GM18861 (cell line): ENCODE results near the gene DOCK11.
"Not testable (repeated sequence)": the region's sequence is repeated elsewhere in the genome, so short reads cannot be mapped to it uniquely, and the experiment has no call there.

Experiments used
- ATAC-seq: cut with Tn5 transposase; IDR thresholded peaks from one replicate; pipeline ENCODE4 v1.9.1; 2021; ENCODE audit not compliant: unreplicated experiment

Gene DOCK11

DNA sequence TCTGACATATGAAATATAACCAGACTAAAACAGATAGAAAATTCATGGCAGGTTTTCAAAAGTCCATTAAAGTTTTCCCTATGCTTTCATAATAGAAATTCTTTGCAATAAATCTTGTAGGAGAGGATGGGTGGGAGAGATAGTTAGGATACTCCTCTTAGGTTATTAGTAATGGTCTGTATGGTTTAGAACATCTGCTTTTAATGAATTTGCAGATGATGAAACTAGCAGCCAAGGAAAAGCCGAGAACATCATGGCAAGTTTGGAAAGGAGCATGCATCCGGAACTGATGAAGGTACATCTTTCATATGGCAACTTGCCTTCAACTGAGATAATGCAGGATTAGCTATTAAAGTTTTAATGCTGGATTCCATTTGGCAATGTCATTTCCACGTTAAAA, 70.7 kb downstream of the DOCK11 start:
- ATAC-seq, result no peak

DNA sequence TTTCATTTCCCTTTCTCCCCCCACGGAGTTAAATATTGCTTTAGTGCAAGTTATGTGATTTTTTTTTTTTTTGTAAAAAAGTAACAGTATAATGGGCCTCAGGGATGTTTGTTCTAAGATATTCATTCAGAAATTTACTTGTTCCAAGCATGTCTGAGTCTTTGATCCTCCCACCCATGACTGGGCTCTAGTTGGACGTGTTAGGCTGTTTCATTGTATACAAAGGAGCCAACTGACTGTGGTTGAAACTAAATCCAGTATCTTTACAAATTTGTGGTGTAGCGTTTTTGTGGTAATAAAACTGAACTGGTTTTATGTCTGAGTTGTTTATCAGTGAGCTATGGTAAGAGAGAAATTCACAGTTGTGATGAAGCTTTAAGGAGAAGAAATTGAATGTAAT, 74.1 kb downstream of the DOCK11 start:
- ATAC-seq, result no peak

DNA sequence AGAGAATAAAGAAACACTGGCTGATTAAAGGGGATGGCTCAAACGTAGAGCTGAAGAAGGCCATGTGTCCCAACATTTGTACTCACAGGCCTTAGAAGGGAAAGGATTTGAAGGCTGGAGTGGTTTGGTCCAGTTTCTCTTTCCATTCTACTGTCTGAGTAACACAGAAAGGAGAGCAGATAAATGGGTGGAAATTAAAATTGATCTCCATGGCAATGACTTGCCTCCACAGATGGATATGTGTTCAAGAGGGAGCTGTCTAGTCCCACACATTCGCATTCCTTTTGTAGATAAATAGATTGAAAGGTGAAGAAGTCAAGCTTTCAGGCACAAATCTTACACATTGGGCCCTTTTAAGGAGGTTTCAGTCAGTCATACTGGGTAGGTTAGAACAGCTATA, 74.6 kb downstream of the DOCK11 start:
- no peak for ATAC-seq

DNA sequence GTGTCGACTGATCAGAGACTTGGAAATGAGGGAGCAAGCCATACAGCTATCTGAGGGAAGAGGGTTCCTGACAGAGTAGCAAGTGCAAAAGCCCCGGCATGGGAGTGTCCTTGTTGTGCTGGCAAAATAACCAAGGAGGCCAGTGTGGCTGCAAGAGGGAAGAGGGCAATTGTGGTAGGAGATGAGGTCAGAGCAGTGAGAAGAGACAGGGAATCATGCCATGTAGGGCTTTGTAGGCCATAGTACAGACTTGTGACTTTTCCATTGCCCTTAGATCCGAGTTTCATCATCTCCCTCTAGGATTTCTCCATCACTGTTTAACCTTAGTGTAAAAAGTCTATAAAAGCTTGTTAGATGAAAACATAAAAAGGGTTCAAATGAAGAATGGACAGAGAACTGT, 76.2 kb downstream of the DOCK11 start:
- ATAC-seq, result no peak

DNA sequence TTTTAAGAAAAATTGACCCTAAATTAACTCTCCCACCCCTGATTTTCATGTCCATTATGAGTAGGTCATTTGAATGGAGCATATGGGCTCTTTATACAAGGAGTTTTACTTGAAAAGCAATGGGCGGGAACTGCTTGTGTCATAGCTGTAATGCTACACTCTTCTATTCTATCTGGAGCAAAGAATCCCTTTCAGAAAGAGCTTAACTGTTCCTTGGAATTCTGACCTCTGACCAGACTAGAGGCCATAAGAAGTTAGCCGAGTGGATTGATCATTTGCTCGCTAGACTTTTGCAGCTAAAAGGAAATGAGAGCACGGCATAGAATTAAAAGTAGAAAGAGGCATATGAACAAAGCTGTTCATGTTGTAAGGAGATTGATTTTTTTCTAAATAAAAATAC, 79.1 kb downstream of the DOCK11 start:
- ATAC-seq, result no peak

DNA sequence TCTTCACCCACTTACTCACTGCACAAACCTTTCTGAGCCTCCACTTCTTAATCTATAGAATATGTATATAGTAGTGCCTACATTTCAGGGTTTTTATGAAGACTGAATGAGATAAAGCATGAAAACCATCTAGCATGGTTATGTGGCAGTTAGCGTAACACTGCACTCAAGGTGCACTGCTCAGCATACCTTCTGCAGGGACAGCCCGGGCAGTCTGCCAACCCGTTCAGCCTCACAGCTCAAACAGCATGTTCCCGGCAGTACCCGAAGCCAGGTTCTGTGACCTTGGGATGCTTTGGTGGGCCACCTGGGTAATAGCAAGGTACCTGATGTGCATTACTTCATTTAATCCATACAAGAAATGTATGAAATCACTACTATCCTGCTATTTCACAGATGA, 81.4 kb downstream of the DOCK11 start:
- ATAC-seq, result no peak

DNA sequence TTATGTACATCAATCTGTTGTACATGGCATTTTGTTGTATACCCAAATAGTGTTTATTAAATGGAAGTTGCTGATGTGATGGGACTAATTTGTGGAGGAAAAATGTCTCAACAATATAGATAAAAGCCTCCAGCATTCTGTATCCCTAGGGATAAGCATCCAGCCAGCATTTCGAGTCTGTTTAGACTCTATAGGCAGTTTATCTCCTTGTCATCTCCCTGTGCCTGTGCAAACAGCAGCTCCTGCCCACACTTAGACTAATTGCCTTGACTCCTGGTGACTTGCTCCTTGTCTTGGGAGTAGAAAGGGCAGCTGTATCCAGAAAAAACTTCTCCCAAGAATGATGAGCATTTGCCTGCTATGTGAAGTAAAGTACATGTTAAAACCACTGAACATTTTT, 83.8 kb downstream of the DOCK11 start:
- no peak for ATAC-seq

DNA sequence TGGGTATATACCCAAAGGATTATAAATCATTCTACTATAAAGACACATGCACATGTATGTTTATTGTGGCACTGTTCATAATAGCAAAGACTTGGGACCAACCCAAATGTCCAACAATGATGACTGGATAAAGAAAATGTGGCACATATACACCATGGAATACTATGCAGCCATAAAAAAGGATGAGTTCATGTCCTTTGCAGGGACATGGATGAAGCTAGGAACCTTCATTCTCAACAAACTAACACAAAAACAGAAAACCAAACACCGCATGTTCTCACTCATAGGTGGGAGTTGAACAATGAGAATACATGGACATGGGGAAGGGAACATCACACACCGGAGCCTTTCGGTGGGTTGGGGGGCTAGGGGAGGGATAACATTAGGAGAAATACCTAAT, 87.3 kb downstream of the DOCK11 start:
- not testable (repeated sequence) for ATAC-seq

DNA sequence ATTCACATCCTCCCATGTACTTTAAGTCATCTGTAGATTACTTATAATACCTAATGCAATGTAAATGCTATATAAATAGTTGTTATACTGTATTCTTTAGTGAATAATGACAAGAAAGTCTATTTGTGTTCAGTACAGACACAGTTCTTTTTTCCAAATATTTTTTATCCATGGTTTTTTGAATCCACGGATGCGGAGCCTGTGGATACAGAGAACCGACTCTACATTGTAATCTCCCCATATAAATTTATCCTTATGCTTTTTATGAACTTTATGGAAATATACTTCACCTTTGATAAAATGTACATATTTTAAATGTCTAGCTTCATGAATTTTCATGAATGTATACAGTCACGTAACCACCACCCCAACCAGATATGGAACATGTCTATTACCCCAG, 88.2 kb downstream of the DOCK11 start:
- no peak for ATAC-seq

DNA sequence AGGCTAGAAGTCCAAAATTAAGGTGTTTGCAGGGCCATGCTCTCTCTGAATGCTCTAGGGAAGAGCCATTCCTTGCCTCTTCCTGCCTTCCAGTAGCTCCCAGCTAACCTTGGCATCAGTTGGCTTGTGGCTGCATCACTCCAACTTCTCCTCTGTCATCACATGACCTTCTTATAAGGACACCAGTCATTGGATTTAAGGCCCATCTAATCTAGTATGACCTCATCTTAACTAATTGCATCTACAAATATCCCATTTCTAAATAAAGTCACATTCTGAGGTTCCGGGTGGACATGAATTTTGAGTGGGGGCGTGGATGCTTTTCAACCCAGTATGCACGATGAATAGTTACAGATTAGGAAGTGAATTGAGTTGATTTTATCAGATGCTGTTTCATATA, 89.7 kb downstream of the DOCK11 start:
- no peak for ATAC-seq

DNA sequence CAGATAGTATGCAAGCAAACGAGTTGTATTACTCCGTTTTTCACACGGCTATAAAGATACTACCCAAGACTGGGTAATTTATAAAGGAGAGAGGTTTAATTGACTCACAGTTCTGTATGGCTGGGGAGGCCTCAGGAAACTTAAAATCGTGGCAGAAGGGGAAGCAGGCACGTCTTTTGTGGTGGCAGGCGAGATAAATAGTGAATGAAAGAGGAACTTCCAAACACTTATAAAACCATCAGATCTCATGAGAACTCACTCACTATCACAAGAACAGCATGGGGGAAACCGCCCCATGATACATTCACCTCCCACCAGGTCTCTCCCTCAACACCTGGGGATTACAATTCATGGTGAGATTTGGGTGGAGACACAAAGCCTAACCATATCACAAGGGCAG, 90.6 kb downstream of the DOCK11 start:
- ATAC-seq, result not testable (repeated sequence)

DNA sequence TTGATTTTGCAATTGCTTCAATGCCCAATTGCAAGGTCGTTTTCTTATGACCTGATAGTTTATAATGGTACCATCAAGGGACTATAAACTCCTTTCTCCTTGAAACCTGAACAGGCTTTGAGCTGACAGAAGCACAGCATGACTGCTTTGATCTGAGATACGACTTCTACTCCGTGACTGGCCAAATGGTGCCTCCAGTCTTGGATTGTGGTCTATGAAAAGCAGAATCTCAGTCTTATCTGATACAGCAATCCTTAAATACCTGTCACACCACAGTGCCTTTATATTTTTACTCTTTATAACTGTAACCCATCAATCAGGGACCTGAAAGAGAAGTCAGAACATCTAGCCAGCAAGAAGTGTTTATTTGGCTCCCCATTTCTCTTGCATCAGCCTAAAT, 93.1 kb downstream of the DOCK11 start:
- ATAC-seq, result no peak

DNA sequence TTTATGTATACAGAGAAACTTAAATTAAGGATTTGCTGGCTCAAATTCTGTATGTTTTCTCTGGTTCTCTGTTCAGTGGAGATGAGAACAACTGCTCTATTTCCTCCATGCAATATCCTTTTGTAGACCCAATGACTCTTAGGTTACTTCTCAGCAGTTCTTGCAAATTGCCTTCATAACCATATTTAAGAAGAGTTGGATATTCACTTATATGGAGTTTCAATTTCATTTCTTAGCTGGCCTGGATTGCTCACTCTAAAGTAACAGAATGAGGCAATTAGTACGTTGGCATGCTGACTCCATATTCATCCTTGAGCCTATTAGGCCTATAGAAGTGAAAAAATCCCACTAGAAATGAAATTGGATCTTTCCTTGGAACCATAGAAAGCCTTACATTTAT, 93.6 kb downstream of the DOCK11 start:
- no peak for ATAC-seq

DNA sequence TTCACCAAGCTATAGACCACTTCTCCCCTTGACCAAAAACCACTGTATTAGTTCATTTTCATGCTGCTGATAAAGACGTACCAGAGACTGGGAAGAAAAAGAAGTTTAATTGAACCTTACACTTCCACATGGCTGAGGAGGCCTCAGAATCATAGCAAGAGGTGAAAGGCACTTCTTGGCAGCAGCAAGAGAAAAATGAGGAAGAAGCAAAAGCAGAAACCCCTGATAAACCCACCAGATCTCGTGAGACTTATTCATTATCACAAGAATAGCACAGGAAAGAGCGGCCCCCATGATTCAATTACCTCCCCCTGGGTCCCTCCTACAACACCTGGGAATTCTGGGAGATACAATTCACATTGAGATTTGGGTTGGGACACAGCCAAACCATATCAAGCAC, 97.8 kb downstream of the DOCK11 start:
- no peak for ATAC-seq

DNA sequence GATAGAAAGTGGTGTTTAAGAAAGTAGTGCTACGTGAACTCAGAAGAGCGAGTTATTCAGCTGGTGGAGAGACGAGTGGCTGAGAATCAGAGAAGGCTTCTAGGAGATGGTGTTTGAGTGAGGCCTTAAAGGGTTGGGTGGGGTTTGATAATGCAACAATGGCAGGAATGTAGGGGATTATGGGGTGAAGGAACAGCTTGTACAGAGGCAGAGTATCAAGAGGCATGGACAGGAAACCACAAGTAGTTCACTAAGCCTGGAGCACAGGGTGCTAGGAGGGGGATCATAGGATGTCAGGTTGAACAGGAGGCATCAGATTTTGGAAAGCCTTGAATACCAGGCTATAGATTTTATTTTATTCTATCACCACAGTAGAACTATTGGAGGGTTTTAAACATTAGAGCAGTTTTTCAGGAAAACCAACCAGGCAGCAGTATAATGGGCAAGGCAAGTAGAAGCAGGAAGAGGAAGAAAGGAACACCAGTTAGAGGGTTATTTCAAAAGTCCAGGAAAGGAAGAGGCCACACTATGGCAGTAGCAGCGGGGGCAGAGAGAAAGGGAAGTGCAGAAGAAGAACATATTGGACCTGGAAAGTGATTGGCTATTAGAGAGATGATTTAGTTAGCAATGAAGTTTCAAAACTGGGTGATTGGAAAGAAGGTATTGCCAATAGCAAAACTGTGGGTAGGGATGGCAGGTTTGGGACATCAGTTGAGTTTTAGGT, 99.2 kb downstream of the DOCK11 start:
- ATAC-seq, result no peak

DNA sequence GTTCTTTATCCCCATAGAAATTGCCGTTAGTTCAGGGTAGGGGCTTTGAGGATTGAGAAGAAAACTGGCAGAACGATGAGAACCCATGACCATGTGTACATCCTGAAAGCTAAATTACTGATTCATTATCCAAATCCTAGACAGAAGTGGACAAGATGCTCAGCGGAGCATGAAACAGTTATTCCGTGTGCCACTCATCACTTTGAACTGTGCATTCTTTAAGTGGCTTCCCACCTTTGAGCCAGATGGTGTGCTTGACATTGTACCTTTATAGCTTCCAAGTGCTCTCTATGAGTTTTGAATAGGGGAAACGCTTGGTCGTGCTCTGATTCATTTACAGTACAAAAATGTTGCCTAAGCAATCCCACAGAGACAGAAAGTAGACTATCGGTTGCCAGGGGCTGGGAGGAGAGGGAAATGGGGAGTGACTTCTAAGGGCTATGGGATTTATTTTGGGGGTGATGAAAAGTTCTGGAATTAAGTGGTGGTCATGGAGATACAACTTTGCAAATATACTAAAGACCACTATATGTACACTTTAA, 100.0 kb downstream of the DOCK11 start:
- no peak for ATAC-seq

DNA sequence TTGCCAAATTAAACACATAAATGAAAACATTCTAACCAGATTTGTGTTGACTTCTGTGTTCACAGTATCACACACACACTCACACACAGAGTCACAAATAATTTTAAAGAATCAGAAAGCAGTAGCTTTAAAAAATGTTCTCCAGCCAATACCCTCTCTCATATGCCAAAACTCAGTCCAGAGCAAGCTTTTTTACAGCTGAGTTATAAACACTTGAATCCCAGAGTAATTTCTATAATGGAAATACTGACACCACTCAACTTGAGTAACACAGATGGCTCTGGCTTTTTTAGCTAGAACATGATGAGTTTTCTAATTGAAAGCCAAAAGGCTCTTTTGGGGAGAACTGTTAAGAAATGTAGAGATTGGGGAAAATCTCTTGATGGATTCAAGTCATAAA, 100.8 kb downstream of the DOCK11 start:
- no peak for ATAC-seq

DNA sequence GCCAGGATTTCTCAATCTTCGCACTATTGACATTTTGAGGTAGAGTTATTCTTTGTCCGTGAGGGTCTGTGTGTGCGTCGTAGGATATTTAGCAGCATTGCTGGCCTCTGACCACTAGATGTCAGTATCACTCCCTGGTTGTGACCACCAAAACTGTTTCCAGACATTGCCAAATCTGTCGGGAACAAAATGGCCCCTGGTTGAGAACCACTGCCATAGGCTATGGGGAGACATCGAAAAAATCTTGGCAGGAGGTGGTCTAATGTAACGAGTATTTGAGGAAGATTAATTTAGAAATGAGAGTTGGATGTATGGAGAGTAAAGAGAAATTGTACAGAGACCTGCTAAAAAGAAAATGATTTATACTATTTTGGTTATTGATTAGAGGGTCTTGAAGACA, 108.4 kb downstream of the DOCK11 start:
- ATAC-seq, result peak; percentile 54

DNA sequence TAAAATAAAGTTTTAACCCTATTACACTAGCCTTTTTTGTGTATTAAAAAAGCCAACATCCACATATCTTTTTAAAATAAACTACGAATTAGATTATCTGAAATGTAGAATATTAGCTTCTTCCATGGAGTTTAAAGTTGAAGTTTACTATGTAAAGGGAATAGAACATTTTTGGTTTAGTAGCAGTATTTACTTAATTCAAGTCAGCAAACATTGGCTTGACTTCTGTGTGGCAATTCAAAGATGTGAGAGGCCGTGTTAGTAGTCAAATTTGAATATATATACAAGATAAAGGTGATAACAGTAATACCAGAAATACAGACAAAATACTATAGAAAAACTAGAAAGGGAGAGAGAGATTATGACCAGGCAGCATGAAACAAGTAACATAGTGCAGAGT, 116.7 kb downstream of the DOCK11 start:
- no peak for ATAC-seq

DNA sequence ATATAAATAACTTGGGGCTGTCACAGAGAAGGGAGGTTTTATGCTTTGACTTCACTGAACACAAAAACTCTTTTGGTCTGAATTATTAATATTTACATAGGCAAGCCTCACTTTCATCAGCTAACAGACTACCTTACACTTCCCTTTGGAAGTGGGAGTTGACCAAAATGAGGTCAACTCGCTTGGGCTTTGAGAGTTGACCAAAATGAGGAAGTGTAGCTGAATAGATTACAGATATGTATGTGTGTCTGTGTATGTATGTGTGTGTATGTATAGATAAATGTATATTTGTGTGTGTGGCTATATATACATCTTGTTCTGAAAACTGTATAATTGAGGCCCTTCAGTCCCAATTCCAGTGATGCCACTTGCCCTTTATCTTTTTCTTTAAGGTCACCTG, 118.5 kb downstream of the DOCK11 start:
- no peak for ATAC-seq

DNA sequence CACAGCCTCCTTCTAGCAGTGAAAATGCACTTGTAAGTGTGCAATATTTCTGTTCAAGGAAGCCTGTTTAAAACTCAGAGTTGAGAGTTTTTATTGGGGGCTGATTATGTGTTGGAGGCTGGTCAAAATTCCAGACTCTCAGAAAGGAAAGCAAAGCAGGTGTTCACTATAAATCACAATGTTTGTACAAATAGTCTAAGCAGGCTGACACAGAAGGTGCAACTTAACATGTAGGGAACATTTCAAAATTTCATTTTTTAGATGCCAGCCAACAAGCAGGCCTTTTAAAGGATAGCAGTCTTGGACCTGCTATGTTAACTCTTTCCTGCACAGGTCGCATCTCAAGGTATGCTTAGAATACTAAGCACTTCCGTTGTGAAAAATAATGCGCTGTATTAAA, 119.5 kb downstream of the DOCK11 start:
- no peak for ATAC-seq

DNA sequence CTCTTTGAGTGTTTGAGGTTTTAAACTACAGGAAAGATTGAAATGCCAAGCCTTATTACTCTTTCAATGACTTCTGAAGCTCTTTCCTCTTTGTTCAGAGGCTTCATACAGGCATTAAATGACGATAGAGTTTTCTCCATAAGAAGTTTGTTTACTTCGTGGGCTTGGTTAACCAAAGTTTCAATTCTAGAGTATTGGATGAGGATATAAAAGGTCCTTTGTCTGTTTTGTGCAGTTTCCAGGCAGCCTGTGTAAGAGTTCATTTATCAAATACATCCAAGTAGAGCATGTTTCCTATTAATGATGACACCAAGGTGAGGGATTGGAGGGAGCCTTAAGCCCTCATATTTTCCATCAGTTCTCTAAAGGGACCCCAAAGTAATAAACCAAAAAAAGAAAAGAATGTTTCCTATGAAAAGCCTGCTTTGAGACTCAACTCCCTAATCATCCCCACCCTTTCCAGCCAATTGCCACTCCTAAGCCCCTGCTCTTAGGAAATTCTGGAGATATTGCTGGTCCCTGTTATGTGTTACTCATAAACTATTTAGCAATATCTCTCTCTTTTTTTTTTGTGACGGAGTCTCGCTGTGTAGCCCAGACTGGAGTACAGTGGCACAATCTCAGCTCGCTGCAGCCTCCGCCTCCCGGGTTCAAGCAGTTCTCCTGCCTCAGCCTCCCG, 125.6 kb downstream of the DOCK11 start:
- no peak for ATAC-seq

DNA sequence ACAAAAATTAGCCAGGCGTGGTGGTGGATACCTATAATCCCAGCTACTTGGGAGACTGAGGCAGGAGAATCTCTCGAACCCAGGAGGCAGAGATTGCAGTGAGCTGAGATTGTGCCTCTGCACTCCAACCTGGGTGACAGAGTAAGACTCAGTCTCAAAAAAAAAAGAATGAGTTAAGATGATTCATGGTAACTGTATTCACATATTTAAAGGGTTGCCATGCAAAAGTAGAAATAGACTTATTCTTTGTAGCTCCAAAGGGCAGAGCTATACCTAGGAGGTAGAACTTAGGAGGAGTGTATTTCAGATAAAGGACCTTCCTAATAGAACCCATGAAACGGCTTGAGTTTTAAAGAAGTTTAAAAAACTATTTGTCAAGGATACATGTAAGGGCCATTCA, 127.4 kb downstream of the DOCK11 start:
- ATAC-seq, result no peak
